ENCODE data around the gene TSHZ2.

The TSHZ2 gene

DNA sequence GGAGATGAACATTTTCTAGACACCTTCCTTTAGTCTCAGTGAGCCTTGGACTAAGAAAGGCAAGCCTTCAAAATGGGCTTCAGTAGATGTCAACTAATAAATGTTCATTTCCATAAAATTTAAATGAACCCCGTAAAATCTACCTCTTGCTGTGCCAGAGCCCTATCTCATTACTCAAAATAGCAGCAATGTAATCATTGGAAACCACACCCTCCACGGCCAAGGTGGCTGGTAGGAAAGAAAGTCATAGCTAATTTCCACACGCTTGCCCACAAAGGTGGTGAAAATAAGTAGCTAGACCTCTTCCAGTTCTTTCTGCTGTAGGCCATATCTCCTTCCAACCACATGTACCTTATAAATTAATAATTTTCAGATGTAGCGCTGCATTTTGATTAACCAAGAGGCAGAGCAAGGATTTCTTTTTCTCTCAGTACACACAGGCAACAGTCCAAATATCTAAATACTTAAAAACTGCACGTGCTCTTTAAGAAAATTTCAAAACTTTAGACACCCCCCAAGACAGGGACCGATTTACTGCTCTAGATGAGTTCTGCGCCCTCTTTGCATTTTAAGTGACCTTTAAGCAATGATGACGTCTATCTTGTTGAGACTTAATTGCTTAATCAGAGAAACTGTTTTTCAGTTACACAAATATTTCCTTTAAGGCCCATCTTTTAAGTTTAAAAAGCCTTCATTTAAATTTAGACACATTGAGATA is 330.7 kb downstream of the TSHZ2 start:
- DNase-seq (ENCODE audit: low read depth), result no peak
- TF ChIP-seq, protein P1, sequence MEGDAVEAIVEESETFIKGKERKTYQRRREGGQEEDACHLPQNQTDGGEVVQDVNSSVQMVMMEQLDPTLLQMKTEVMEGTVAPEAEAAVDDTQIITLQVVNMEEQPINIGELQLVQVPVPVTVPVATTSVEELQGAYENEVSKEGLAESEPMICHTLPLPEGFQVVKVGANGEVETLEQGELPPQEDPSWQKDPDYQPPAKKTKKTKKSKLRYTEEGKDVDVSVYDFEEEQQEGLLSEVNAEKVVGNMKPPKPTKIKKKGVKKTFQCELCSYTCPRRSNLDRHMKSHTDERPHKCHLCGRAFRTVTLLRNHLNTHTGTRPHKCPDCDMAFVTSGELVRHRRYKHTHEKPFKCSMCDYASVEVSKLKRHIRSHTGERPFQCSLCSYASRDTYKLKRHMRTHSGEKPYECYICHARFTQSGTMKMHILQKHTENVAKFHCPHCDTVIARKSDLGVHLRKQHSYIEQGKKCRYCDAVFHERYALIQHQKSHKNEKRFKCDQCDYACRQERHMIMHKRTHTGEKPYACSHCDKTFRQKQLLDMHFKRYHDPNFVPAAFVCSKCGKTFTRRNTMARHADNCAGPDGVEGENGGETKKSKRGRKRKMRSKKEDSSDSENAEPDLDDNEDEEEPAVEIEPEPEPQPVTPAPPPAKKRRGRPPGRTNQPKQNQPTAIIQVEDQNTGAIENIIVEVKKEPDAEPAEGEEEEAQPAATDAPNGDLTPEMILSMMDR (conservative IDR thresholded peaks at IDR 0.05; ENCODE audit: low read length), result no peak
- no peak overlapping the region for H3K4me3 ChIP-seq (ENCODE audit: low read length)

DNA sequence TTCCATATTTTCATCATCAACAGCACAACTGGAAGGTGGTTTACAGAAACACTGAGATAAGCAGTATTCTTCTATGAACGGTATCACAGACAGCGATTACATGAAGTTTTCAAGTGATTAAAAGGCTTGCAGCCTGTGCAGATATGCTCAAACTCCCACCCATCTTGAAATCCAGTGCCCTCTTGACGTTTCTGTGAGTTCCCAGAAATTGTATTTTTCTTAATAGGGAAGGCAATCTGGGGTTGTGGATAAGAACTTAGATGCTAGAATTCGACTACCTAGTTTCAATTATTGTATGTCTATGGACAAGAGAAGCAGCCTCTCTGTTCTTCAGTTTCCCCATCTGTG is 331.2 kb downstream of the TSHZ2 start:
- no peak for DNase-seq (ENCODE audit: low read depth)
- TF ChIP-seq, protein P1 (conservative IDR thresholded peaks at IDR 0.05; ENCODE audit: low read length), result no peak
- no peak overlapping the region for H3K4me3 ChIP-seq (ENCODE audit: low read length)

DNA sequence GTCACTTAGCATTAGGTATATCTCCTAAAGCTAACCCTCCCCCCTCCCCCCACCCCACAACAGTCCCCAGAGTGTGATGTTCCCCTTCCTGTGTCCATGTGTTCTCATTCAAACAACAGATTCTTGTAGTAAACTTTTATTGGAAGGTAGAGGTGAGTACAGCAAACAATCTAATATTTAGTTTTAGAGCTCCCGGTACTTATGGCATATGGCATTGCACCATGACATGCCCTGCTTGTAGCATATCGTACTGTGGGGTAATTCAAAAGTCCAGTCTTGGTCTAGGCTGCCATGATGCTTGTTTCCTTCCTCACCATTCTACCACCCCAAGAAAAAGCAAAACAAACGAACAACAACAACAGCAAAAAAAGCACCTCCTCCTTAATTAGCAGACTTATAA is 332.0 kb downstream of the TSHZ2 start:
- DNase-seq (ENCODE audit: low read depth), result no peak
- TF ChIP-seq, protein P1 (conservative IDR thresholded peaks at IDR 0.05; ENCODE audit: low read length), result no peak
- no peak overlapping the region for H3K4me3 ChIP-seq (ENCODE audit: low read length)

DNA sequence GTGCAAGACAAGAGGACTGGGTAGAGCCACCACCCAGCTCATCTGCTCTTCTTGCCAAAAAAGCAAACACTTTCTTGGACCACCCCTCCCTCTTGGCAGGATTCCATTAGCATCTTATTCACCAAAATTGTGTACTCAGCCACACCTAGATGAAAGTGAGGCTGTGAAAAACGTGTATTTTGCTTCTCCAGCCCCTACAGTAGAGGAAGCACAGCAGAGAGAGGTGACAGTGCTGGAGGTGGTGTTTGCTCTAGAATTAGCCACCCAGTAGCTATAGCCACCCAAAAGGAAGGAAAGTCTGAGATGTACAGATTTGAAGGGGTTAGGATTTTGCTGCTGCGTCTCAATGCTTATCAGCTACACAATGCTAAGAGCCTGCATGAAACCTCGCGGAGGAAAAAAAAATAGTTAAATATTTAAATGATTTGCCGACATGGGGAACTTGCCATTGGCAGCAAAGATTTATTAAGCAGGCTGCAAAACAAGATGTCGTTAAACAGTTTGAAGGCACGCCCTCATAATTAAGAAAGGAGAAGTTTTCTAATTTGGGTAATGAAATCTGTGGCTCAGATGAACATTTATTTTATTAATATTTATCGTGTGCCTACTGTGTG is 334.1 kb downstream of the TSHZ2 start:
- DNase-seq (ENCODE audit: low read depth), result no peak

DNA sequence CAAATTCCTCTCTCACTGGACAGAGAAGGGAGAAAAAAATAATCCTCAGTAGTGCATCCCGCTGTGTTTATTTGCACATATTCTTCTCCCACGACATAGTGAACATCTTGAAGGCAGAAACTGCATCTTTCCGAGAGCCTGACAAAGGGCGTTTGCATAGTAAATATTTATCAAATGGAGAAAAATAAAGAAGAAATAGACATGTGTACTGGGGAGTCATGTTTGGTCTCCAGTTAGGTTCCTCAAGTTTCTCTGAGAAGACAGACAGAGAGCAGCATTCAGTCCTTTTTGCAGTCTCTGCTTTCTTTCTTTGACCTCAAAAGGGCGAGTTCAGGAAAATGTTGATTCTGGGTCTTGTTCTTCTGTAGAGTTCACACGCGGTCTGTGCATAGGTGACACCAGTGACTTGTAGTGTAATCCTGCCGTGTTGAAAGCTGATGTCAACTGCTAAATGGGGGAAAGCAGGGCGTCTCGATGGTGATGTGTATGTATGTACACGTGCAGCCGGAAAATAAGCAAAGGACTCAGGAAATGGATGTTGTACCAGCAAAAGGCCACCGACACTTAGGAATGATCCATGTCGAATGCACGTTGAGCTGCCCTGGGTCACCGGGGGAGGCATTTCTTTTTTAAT is 335.9 kb downstream of the TSHZ2 start:
- no peak for DNase-seq (ENCODE audit: low read depth)
- no peak overlapping the region for H3K4me3 ChIP-seq (ENCODE audit: low read length)
- TF ChIP-seq, protein P1 (conservative IDR thresholded peaks at IDR 0.05; ENCODE audit: low read length), result no peak

More for the DNA sequence above, 334.1 kb downstream of the TSHZ2 start:
- TF ChIP-seq, protein P1 (conservative IDR thresholded peaks at IDR 0.05; ENCODE audit: low read length), result no peak
- no peak overlapping the region for H3K4me3 ChIP-seq (ENCODE audit: low read length)

DNA sequence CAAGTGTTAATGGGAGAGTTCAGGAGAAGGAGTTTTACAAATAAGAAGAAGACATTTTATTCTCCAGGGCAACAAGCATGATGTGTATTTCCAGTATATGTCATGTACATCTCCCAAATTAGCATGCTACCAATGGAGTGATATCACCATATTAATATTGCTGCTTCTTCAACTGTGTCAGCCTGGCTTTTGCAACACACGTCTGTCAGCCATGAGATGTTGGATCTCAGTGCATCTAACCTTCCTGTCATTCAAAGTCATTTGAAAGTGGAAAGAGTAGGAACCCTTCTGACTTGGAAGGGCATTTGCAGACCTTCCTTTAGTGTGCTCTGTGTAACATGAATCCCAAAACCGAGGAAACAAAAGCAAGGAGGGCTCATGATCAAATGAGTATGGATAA is 337.4 kb downstream of the TSHZ2 start:
- TF ChIP-seq, protein P1 (conservative IDR thresholded peaks at IDR 0.05; ENCODE audit: low read length), result no peak
- no peak overlapping the region for H3K4me3 ChIP-seq (ENCODE audit: low read length)
- DNase-seq (ENCODE audit: low read depth), result no peak

DNA sequence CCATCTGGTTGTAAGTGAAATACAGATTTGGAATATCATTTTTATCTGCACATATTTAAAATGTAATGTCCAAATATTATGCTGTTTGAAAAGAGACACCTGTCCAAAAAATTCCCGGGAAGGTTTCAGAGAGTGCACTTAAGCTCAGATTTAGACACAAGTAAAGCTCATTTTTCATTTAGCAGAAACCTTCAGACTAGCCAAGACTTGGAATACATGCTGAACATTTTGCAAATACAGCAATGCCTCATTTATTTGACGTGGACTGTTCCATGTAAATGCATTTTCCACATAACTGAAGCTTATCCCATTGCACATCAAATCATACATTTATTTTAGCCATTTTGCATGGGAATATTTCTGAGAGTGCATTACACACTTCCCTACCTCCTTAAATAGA is 340.8 kb downstream of the TSHZ2 start:
- no peak overlapping the region for H3K4me3 ChIP-seq (ENCODE audit: low read length)
- TF ChIP-seq, protein P1 (conservative IDR thresholded peaks at IDR 0.05; ENCODE audit: low read length), result no peak
- DNase-seq (ENCODE audit: low read depth), result no peak
